Cortex of kidney (tissue), 1 donor: ENCODE results near the gene KIF16B.
"Not testable (repeated sequence)": the region's sequence is repeated elsewhere in the genome, so short reads cannot be mapped to it uniquely, and the experiment has no call there.

Experiments
- DNase-seq: peaks from one replicate; lab custom pipeline; 2025; lab: John Stamatoyannopoulos, UW

KIF16B gene

DNA sequence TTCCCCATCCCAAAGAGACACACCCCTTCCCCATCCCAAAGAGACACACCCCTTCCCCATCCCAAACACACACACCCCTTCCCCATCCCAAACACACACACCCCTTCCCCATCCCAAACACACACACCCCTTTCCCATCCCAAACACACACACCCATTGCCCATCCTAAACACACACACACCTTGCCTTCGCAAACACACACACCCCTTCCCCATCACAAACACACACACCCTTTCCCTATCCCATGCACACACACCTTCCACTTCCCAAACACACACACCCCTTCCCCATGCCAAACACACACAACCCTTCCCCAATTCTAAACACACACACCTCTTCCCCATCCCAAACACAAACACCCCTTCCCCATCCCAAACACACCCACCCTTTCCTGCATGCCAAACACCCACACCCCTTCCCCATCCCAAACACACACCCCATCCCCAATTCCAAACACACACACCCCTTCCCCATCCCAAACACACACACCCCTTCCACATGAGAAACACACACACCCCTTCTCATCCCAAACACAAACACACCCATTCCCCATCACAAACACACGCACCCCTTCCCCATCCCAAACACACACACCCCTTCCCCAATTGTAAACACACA lies 315.3 kb downstream of the KIF16B start:
- DNase-seq = no peak

DNA sequence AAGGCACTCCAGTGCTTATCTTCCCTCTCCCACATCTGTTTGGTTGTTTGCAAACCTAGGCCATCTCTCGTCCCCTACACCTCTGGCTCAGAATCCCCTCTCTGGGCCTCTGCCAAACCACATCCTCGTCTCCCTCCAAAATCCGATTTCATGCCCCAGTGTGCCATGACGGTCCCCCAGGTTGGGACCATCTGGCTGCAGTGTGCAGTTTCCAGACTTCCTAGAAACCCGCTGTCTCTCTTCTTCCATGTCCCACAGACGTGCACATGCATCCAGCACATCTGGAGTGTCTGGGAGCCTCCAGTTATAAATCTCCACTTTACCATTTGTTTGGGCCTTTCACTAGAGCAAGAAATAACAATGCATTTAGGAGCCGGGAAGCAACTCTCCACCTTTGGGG lies 316.2 kb downstream of the KIF16B start:
- no peak for DNase-seq

DNA sequence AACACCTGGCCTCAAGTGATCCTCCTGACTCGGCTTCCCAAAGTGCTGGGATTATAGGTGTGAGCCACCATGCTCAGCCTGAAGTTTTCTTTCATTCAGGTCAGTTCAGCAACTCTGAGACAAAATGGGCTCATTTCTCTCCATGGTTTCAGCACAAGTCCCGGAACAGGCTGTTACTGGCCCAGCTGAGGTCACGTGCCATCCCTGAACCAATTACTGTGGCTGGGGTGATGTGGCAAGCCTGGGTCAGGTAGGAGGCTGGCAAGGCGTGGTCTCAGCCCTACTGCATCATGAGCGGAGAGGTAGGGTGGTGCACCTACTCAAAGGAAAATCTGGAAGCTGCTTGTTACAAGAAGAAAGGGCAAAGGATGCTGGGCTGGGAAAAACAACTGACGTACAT lies 326.4 kb downstream of the KIF16B start:
- no peak for DNase-seq

DNA sequence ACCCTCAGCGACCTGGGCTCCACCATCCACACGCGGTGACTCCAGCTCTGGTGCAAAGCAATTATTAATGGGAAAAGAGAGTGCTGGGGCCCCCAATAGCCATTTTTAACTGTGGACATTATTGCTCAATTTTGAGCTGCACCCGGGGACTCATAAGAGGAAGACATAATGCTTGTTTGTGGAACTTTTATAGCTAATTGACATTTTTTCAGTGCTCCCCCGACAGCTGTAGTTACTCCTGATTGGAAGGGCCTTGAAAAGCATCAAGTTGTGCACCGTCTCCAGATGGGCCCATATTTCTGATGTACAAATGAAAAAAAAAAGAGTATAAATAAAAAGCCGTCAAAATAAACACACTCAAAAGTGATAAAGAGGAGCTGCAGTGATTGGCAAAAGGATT lies 327.0 kb downstream of the KIF16B start:
- no peak for DNase-seq

DNA sequence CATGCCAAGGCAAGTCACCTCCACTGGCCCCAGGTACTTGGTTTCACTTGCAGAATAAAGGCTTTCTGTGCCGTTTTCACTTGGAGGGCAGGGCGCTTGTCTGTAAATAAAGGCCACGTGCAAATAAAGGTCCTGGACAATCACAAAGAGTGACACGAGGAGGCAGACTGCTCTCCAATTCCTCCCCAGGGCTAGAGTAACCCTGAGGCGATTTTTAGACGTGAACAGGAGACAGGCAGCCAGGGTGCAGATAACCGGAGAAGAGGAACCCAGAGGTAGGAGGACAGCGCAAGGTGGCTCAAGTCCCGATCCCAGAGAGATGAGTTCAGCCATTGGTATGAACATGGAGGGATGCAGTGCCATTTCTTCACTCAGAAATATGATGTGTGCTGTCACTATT lies 327.4 kb downstream of the KIF16B start:
- no peak for DNase-seq

DNA sequence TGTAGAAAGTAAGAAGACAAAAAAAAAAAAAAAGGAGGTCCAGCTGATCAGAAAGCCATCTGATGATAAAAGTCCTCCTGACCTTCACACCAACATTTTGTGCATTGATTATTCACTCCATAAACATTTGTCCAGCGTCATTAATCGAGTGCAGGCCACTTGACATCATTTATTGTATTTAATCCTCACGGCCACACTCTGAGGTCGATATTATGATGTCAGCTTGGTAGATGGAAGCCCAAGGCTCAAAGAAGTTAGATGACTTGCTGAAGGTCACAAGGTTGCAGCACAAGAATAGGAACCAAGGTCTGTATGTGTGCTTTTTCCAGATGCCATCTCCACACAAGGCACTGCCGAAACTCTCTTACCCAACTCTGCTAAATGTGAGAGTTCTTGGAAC lies 328.4 kb downstream of the KIF16B start:
- no peak for DNase-seq

DNA sequence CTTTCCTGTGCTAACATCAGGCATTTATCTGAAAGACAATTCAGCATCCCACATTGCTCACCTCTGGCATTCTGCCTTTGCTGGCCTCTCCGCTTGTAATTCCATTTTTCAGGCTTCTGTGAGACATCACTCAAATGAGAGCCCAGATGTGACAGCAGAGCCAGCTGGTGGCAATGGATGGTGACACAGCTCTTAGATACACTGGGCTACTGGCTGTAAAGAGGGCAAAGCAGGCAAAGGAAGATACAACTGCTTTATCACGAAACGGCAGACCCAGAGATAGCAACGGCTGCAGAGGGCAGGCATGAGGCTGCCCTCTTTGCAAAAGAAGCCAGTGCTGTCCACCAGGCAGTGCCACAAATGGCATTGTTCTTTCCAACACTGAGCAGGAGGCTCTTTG lies 329.8 kb downstream of the KIF16B start:
- DNase-seq = no peak

DNA sequence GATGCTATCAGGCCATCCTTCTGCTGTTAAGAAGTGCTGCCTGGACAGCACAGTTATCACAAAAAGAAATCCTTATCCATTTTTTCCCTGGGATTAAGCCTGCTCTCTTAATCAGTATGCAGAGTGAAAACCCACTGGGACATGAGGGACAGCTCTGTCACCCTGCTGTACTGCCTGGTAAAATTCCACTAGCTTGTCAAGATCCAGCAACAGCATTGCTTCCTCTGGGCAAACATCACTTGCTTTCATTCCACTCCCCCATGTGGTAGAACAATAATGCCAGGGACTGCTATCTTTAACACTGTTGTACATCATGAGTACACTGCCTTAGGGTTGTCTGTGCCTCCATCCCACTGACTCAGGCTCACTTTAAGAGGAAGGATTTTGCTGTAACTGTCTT lies 331.3 kb downstream of the KIF16B start:
- no peak for DNase-seq

DNA sequence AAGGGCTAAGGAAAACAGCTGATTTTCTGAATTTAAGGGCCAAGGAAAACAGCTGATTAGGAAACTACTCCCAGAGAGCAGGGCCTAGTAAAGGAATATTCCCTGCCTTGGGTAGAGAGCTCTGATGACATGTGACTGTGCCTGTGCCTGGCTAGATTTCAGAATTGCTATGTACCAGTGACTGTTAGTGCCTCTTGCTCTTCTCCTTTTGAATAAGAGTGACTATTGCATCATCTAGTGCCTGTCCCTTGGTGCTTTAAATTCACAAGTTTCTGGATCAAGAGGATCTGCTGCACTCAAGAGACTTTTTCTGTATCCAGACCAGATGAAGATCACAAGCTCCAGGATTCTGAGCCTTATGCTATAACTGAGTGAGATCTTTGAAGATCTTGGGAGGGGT lies 332.9 kb downstream of the KIF16B start:
- no peak for DNase-seq

DNA sequence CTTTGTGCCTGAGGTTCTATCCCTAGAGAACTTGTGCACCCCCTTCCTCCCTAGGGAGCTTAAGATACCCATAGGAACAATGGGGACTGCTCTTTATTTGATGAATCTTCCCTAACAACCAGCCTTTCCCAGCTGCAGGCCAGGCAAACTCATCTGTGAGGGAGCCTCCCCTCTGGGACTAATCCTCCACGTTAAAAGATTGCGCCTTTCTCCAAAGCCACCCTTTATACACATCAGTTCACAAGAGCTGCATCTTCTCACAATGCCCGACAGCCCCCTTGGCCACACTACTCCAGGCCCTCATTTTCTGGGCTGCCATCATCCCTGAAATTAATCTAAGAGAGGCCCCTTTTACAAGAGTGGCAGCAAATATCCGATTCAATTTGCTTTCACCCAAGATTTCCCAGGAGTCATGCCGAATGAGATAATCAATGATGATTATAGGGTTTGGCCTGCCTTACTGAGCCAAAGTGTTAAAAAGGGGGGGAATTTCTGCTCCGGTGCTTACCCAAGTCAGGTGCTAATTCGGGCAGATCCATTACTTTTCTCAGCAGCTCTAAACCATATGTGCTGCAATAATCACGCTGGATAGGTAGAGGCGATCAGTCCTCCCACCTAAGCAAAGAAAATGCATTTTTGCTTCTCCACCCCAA lies 336.5 kb downstream of the KIF16B start:
- DNase-seq = no peak

DNA sequence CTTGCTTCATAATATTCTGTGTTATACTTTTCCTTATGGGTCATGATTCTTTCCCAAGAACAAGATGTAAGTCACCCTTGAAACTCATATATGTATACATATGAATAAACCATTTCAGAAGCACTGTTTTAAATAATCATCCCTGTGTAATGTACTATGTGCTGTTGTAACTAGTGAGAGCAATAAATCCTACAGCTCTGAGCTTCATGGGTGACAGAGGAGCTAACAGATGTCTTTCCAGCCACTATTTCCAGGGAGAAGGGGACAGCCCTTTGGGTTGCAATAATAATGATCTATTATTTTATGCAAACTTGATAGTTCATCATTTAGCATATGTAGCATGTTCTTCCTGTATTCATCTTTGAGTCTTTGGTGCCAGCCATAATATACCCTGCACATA lies 342.8 kb downstream of the KIF16B start:
- no peak for DNase-seq

DNA sequence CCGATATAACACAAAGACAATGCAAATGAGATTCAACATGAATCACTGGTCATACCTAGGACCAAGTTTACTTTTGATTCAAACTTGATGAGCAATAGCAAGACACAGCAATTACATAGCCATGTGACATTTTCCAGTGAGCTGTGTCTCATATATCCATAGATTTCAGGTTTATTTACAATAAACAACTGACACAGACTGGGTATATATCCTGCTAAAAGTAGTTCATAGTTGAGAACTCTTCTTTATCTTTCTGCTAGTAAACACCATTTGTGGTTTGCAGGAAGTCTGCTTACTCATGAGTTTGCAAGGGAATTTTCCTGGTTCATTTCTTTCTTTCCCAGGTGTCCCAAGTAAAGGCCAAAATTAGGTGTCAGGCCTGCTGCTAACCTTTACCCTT lies 343.4 kb downstream of the KIF16B start:
- DNase-seq = no peak

DNA sequence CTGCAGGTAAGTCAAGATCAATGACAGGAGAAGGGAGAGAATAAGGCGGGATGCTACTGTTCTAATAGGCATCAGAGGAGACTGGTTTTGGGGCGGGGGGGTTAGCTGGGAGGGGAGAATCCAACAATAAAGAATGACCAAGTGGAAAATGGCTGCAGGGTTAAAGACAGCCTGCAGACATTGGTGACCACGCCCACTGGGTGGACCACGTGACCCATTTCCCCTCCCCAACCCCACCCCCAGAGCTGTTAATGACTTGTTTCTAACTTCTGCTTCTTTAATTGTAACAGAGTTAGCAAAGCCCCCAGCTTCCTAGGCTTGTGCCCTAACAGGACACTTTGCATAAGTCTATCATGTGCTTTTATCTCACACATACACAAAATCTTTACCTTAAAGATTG lies 344.5 kb downstream of the KIF16B start:
- DNase-seq = no peak

DNA sequence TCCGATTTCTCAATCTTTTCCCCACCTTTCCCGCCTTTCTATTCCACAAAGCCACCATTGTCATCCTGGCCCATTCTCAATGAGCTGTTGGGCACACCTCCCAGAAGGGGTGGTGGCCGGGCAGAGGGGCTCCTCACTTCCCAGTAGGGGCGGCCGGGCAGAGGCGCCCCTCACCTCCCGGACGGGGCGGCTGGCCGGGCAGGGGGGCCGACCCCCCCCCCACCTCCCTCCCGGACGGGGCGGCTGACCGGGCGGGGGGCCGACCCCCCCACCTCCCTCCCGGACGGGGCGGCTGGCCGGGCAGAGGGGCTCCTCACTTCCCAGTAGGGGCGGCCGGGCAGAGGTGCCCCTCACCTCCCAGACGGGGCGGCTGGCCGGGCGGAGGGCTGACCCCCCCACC lies 346.3 kb downstream of the KIF16B start:
- DNase-seq = not testable (repeated sequence)

DNA sequence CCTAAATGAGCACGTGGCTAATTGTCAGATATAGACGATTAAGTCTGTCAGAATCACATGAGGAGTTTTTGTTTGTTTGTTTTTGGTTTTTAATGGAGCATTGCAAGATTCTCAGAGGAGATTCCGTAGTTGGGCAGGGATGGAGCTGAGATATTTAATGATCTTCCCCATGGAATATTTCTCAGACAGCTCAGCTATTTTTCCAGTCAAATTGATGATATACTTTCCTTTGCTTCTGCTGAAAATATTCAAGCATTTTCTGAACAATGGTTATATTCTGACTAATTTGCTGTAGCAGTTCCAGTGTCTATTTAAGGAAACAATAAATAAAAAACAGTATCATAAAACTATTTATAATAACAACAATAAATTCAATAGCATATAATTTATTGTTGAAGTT lies 348.4 kb downstream of the KIF16B start:
- no peak for DNase-seq

DNA sequence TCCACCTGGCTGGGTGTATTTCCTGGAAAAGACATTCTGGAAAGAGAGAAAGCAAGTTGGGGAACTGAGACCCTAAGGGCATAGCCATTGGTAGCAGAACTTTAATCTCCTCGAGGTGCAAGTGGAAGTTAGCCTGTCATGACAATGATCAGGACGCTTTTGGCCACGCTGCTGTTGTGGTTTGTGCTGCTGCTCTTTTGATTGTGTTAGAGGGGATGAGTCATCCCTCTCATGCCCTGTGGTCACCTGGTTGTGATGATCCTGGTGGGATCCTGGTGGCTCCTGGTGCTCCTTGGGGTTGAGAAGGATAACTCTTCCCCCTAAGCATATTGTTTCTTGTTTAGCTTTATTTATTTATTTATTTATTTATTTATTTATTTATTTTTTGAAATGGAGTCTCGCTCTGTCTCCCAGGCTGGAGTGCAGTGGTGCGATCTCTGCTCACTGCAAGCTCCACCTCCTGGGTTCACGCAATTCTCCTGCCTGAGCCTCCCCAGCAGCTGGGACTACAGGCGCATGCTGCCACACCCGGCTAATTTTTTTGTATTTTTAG lies 350.3 kb downstream of the KIF16B start:
- DNase-seq = no peak
